Measurements from ENCODE around the gene CTSF. TPM values are rescaled to one million over a fixed set of nuclear protein-coding genes. Genes with fewer than 3 reads are reported as not detected.

The CTSF gene
- total and polyA plus RNA-seq, 2 of the 8 experiments (the other 6 are each of a cell fraction or from before 2014, with no cell fraction given) = 0.58 to 2.3 TPM

DNA sequence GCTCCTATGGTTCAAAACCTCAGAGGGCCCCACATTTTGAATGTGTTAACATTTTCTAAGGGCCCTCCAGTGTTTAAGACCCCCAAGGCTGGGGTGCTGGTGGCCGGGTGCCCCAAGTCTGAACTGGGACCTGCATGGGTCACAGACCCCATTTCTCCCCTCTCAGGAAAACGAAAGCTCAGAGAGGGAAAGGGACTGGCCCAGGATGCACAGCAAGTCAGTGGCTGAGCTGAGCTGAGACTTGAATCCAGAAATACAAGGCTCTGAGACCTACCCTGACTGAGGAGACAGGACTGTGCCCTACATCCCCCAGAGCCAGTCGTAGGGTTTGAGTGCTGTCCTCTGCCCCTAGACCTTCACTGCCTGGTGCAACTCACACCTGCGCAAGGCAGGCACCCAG, 17.5 kb downstream of the CTSF start (continued):
- TF ChIP-seq, protein P1, sequence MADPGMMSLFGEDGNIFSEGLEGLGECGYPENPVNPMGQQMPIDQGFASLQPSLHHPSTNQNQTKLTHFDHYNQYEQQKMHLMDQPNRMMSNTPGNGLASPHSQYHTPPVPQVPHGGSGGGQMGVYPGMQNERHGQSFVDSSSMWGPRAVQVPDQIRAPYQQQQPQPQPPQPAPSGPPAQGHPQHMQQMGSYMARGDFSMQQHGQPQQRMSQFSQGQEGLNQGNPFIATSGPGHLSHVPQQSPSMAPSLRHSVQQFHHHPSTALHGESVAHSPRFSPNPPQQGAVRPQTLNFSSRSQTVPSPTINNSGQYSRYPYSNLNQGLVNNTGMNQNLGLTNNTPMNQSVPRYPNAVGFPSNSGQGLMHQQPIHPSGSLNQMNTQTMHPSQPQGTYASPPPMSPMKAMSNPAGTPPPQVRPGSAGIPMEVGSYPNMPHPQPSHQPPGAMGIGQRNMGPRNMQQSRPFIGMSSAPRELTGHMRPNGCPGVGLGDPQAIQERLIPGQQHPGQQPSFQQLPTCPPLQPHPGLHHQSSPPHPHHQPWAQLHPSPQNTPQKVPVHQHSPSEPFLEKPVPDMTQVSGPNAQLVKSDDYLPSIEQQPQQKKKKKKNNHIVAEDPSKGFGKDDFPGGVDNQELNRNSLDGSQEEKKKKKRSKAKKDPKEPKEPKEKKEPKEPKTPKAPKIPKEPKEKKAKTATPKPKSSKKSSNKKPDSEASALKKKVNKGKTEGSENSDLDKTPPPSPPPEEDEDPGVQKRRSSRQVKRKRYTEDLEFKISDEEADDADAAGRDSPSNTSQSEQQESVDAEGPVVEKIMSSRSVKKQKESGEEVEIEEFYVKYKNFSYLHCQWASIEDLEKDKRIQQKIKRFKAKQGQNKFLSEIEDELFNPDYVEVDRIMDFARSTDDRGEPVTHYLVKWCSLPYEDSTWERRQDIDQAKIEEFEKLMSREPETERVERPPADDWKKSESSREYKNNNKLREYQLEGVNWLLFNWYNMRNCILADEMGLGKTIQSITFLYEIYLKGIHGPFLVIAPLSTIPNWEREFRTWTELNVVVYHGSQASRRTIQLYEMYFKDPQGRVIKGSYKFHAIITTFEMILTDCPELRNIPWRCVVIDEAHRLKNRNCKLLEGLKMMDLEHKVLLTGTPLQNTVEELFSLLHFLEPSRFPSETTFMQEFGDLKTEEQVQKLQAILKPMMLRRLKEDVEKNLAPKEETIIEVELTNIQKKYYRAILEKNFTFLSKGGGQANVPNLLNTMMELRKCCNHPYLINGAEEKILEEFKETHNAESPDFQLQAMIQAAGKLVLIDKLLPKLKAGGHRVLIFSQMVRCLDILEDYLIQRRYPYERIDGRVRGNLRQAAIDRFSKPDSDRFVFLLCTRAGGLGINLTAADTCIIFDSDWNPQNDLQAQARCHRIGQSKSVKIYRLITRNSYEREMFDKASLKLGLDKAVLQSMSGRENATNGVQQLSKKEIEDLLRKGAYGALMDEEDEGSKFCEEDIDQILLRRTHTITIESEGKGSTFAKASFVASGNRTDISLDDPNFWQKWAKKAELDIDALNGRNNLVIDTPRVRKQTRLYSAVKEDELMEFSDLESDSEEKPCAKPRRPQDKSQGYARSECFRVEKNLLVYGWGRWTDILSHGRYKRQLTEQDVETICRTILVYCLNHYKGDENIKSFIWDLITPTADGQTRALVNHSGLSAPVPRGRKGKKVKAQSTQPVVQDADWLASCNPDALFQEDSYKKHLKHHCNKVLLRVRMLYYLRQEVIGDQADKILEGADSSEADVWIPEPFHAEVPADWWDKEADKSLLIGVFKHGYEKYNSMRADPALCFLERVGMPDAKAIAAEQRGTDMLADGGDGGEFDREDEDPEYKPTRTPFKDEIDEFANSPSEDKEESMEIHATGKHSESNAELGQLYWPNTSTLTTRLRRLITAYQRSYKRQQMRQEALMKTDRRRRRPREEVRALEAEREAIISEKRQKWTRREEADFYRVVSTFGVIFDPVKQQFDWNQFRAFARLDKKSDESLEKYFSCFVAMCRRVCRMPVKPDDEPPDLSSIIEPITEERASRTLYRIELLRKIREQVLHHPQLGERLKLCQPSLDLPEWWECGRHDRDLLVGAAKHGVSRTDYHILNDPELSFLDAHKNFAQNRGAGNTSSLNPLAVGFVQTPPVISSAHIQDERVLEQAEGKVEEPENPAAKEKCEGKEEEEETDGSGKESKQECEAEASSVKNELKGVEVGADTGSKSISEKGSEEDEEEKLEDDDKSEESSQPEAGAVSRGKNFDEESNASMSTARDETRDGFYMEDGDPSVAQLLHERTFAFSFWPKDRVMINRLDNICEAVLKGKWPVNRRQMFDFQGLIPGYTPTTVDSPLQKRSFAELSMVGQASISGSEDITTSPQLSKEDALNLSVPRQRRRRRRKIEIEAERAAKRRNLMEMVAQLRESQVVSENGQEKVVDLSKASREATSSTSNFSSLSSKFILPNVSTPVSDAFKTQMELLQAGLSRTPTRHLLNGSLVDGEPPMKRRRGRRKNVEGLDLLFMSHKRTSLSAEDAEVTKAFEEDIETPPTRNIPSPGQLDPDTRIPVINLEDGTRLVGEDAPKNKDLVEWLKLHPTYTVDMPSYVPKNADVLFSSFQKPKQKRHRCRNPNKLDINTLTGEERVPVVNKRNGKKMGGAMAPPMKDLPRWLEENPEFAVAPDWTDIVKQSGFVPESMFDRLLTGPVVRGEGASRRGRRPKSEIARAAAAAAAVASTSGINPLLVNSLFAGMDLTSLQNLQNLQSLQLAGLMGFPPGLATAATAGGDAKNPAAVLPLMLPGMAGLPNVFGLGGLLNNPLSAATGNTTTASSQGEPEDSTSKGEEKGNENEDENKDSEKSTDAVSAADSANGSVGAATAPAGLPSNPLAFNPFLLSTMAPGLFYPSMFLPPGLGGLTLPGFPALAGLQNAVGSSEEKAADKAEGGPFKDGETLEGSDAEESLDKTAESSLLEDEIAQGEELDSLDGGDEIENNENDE (IDR thresholded peaks at IDR 0.05; ENCODE audit: insufficient replicate concordance, low read length) = no peak
- TF ChIP-seq BACH1 (IDR thresholded peaks at IDR 0.05; ENCODE audit: low read length) (no peak), SP2 (IDR thresholded peaks at IDR 0.05; ENCODE audit: low read length) (no peak), NRF1 (IDR thresholded peaks at IDR 0.05; ENCODE audit: low read depth, low read length) (no peak), CHD1 (IDR thresholded peaks at IDR 0.05; ENCODE audit: low read depth, low read length) (no peak), CREB1 (IDR thresholded peaks at IDR 0.05) (no peak), TAF1 (IDR thresholded peaks at IDR 0.05; ENCODE audit: low read depth, low read length) (no peak), RAD21 (IDR thresholded peaks at IDR 0.05 in 1 of 2, conservative IDR thresholded peaks at IDR 0.05 in 1 of 2; ENCODE audit: low read depth in 2 of 2, low read length in 2 of 2) (no peak), NANOG (IDR thresholded peaks at IDR 0.05; ENCODE audit: insufficient read depth, low read depth, low read length, poor library complexity, severe bottlenecking) (no peak)
- TF ChIP-seq, protein P2, sequence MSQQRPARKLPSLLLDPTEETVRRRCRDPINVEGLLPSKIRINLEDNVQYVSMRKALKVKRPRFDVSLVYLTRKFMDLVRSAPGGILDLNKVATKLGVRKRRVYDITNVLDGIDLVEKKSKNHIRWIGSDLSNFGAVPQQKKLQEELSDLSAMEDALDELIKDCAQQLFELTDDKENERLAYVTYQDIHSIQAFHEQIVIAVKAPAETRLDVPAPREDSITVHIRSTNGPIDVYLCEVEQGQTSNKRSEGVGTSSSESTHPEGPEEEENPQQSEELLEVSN (IDR thresholded peaks at IDR 0.05) = no peak
- TF ChIP-seq, protein P3, sequence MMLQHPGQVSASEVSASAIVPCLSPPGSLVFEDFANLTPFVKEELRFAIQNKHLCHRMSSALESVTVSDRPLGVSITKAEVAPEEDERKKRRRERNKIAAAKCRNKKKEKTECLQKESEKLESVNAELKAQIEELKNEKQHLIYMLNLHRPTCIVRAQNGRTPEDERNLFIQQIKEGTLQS (IDR thresholded peaks at IDR 0.05; ENCODE audit: insufficient read depth, low read depth, low read length) = no peak

Data from H1 (cell line).